Stimulated activated CD8-positive, alpha-beta memory T cell treated with anti-CD3 and anti-CD28 coated beads, Interleukin-4, amount 100 ng/mL, for 1 hour (primary cell): ENCODE results near the gene S1PR4.

Experiments used
- DNase-seq, 2 donors: peaks; one replicate each; pipeline ENCODE4 v3.0.0-alpha.2; 2020; ENCODE audit warnings: low read depth in 2 of 2, low spot score in 1 of 2

S1PR4 gene, protein sequence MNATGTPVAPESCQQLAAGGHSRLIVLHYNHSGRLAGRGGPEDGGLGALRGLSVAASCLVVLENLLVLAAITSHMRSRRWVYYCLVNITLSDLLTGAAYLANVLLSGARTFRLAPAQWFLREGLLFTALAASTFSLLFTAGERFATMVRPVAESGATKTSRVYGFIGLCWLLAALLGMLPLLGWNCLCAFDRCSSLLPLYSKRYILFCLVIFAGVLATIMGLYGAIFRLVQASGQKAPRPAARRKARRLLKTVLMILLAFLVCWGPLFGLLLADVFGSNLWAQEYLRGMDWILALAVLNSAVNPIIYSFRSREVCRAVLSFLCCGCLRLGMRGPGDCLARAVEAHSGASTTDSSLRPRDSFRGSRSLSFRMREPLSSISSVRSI

DNA sequence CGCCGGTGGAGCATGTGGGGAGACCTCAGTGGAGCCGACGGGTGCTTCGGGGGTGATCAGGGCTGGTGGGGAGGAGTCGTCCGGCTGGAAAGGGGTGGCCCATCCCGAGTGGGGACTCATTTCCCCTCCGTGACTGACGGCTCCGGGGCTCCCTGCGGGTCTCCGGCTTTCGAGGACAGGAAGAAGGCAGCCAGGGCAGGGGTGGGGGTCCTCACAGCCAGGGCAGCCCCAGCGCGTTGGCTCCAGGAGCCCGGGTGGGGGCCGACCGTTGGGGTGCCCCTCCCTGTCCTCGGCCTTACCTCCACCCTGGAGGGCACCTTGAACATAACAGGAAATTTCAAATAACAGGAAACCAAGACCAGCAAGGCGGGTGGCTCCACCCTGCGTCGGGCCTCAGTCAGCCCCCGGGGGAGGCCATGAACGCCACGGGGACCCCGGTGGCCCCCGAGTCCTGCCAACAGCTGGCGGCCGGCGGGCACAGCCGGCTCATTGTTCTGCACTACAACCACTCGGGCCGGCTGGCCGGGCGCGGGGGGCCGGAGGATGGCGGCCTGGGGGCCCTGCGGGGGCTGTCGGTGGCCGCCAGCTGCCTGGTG, at the start of gene S1PR4:
Gene S1PR4 (plus strand): TSS at position 393 of the 596 bp plus-strand sequence. CDS start 24 bp downstream, at position 417.
- DNase-seq: peak in 1 of 2 donors; percentile 47

DNA sequence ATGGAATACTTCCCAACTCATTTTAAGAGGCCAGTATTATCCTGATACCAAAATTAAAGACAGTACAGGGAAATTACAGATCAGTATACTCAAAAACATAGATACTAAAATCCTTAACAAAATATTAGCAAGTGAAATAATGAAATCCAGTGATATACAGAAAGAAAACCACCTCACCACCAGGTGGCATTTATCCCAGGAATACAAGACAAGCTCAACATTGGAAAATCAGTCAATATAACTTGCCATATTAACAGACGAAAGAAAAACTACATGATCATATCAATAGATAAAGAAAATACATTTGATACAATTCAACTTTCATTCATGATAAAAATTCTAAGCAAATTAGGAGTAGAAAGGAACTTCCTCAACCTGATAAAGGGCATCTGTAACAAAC, 49.5 kb upstream of the S1PR4 start:
- no peak for DNase-seq

DNA sequence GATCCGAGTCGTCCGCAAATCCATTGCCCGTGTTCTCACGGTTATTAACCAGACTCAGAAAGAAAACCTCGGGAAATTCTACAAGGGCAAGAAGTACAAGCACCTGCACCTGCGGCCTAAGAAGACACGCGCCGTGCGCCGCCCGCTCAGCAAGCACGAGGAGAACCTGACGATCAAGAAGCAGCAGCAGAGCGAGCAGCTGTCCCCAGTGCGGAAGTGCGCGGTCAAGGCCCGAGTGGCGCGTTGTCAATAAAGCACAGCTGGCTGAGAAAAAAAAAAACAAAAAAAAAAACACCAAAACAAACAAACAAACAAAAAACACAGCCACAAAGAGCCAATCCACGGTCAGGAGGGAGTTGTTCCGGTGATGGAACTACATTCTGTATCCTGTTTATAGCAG, 47.4 kb upstream of the S1PR4 start:
- DNase-seq: no peak

DNA sequence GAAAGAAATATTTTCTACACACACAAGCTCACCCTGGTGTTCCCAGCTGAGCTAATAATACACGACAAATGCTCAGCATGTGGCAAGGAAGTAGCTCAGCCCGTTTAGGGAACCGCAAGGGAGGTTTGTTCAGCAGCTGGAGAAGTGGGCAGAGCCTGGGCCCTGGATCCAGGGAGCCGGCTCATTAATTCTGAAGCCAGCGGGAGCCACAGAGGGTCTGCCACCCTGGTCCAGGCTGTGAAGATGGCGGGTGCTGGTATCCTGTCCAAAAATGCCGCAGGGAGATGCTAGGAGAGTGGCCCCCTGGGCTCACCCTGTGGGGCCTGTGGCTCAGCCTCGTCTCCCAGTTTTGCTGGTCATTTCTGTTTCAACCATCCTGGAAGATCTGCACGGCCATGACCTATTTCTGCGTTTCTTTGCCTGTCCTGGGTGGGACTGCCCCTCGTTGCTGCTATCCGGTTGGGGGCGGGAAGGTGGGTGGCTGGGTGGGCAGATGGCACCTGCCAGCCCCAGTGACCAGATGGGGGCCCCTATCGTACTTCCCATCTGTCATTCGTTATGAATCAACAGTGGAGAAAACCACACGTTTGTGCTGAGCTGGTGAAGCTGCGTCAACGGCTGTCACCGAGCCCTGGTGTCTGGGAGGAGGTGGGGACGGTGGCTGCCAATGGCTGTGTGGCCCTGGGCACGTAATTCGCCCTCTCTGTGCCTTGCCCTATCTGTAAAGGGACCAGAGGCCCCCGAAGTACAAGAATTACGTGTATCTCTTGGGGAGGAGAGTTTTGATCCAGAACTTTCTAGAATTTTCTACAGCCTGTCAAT, 45.4 kb upstream of the S1PR4 start:
- DNase-seq: peak; percentile 23 to 51

DNA sequence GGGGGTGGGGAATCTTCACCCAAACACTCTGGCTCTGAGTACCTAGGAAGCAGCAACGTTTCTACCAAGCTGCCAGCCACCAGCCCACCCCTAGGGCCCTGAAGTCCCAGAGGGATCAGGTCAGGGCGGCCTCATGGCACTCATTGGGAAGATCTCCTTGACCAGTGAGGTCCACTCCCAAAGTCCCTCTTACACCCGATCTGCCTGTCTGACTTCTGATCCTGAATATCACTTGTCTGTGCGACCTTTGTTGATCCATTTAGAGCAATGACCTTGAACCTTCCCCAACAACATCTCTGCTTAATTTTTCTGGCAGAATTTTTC, 44.8 kb upstream of the S1PR4 start:
- no peak for DNase-seq

DNA sequence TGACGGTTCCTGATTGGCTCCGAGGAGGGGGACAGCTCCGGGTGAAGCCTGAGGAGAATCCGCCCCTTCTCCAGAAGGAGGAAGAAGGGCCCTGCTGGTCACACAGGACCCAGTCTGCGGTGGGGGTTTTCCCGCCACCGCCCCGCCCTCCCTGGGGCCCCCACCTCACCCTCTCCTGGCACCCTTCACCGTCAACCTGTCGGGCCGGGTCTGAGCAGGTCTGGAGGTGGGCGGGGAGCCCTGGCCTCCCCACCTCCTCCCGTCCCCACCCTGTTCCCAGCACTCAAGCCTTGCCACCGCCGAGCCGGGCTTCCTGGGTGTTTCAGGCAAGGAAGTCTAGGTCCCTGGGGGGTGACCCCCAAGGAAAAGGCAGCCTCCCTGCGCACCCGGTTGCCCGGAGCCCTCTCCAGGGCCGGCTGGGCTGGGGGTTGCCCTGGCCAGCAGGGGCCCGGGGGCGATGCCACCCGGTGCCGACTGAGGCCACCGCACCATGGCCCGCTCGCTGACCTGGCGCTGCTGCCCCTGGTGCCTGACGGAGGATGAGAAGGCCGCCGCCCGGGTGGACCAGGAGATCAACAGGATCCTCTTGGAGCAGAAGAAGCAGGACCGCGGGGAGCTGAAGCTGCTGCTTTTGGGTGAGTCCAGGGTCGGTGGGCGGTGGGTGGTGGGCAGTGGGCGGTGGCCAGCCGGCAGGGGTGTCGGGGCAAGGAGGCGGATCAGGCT, 42.4 kb upstream of the S1PR4 start, which contains the start of gene GNA15:
Gene GNA15 (plus strand): TSS at position 73 of the 723 bp plus-strand sequence. CDS start 418 bp downstream, at position 491.
- no peak for DNase-seq

DNA sequence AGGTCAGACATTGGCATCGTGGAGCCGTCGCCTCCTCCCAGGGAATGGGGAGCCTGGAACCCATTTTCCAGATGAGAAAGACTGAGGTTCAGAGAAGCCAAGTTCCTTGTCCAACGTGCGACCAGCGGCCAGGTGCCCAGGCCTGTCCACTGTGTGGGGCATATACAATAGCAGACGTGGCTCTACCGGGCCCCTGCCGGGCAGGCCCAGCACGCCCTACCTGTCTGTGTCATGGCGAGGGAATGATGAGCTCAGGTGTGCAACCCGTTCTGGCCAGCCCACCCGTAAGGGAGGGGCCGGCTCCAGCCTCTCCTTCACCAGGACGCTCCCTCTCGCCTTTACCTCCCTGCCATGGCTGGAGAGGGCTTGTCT, 41.9 kb upstream of the S1PR4 start:
- DNase-seq: no peak

DNA sequence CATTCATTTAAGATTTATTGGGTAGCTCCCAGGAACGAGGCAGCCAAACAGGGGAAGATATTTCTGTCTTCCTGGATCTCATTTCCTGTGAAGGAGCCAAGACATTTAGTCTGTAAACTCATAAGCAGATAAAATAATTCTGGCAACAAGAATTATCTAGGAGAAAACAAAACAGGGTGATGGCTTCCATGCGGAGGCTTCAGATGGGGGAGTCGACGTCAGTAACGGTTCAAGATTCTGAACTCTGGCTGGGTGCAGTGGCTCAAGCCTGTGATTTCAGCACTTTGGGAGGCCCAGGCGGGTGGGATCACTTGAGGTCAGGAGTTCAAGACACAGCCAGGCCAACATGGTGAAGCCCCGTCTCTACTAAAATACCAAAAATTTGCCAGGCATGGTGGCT, 41.5 kb upstream of the S1PR4 start:
- DNase-seq: no peak

DNA sequence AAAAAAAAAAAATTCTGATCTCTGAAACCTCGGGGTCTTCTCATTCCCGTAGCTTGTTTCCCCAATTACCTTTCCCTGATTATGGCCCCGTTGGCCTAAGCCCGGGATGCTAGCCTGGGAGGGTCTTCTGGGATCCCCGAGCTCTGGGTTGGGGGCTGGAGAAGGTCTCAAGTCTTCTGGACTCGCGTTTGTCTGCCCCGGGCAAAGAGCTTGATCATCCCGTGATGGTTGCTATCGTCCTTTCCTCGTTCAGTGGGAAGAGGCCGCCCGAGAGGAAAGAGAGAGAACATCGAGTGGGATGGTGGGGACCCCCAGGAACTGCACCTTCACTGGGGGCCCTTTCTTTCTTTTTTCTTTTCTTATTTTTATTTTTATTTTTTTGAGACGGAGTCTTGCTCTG, 40.3 kb upstream of the S1PR4 start:
- DNase-seq: no peak

DNA sequence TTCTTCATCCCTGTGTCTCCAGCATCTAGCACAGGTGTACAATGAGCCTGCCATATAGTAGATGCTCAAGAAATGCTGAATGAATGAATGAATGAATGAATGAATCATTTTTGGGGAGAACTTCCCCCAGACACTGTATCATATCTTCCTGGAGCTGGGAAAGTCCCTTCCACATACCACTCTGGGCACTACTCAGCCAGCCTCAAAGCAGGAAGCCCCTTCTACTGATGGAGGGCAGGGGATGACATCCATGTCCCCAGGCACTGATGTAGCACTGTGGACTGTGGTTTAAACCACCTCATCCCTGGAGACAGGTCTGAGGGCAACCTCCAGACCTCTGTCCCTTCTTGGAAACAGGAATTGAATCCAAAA, 37.9 kb upstream of the S1PR4 start:
- no peak for DNase-seq

DNA sequence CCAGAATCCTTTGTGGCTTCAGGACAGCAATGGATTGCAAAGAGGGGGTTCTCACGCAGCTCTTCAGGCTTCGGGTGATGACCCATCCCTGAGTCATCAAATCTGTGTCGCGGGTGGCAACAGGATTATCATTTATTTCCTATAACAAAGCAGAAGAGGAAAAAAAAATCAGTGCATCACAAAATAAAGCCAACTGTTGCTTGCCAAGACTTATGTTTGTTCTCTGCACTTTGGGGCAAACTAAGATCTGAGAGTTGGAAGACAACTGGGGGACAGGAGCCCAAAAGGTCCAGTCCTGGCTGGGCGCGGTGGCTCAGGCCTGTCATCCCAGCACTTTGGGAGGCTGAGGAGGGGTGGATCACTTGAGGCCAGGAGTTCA, 36.3 kb upstream of the S1PR4 start:
- DNase-seq: no peak

DNA sequence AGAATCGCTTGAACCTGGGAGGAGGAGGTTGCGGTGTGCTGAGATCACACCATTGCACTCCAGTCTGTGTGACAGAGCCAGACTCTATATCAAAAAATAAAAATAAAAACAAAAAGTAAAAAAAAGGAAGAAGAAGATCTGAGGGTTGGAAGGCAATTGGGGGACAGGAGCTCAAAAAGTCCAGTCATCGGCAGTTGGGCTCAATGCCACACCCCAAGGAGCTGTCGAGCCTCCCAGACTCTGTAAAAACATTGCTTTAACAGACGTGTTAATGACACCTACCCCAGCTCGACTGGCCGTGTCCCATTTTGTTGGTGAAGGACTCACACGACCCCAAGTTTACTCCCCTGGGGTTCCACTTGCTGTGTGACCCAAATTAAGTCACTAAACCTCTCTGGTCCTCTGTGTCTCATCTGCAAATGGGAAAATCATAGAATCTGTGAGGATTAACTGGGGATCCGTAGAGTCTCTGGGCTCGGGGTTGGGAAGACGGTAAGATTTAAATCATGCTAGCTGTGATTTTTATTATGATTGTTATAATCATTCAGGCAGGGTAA, 35.7 kb upstream of the S1PR4 start:
- DNase-seq: no peak

DNA sequence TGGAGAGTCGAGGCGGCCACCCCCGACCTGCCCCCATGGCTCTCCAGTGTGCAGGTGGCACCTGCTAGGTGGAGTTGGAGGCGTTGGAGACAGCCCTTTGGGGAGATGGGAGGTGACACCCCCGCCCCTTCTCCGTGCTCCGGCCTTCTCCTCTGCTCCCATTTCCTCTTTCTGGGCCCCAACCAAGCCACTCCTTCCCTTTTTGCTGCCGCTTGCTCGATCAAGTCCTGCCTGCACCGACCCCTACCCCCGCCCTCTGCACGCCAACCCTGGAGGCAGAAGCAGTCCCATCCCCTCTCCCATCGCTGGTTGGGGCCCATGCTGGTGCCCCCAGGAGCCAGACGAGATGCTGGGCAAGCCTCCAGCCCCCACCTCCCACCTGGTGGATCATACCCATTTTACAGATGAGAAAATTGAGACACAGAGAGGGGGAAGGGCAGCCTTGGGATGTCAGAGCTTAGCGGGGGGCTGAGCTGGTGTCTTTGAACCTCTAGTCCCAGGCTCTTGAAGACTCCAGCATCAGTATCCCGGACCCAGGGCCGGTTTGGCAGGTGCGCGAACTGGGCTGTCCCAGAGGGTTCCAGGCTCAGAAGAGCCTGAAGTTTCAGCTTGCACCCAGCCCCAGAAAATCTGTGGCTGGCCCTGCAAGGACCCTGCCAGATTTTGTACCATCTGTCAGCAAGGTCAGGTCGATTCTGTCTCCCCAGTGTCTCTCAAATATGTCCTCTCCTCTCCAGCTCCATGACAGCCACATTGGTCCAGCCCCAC, 32.5 kb upstream of the S1PR4 start:
- DNase-seq: no peak

DNA sequence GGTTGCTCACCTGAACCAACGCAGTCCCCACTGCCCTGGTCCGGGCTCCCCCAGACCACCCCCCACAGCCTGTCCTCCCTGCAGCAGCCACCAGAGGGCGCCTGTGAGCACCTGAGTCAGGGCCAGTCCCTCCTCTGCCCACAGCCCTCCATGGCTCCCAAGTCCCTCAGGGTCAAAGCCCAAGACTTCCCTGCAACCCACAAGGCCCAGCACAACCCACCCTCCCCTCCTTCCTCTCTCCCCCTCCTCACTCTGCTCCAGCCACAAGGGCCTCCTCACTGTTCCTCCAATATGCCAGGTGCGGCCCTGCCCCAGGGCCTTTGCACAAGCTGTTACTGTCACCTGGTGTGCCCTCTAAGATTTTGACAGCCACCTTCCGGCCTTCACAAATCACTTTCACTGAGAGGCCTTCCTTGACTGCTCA, 31.9 kb upstream of the S1PR4 start:
- DNase-seq: peak; percentile 49 to 54

DNA sequence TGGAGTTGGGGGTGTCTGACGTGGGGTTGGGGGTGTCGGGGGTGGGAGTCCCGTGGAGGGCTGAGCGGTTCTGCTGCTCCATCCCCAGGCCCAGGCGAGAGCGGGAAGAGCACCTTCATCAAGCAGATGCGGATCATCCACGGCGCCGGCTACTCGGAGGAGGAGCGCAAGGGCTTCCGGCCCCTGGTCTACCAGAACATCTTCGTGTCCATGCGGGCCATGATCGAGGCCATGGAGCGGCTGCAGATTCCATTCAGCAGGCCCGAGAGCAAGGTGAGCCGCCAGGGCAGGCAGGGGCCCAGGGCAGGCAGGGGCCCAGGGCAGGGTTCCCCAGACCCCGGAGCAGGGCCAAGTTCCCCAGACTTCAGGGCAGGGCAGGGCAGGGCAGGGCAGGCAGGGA, 30.1 kb upstream of the S1PR4 start:
- no peak for DNase-seq

DNA sequence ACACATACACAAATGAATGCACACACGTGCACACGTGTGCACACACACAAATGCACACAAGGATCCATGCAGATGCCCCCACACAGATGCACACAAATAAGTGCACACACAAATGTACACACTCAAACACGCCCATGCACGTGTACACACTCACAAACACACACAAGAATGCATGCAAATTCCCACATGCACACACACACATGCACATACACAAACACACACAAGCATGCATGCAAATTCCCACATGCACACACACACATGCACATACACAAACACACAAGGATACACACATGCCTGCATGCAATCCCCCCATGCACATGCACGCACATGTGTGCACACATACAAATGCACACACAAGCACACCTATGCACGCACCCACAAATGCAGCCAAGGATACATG, 29.5 kb upstream of the S1PR4 start:
- DNase-seq: no peak

DNA sequence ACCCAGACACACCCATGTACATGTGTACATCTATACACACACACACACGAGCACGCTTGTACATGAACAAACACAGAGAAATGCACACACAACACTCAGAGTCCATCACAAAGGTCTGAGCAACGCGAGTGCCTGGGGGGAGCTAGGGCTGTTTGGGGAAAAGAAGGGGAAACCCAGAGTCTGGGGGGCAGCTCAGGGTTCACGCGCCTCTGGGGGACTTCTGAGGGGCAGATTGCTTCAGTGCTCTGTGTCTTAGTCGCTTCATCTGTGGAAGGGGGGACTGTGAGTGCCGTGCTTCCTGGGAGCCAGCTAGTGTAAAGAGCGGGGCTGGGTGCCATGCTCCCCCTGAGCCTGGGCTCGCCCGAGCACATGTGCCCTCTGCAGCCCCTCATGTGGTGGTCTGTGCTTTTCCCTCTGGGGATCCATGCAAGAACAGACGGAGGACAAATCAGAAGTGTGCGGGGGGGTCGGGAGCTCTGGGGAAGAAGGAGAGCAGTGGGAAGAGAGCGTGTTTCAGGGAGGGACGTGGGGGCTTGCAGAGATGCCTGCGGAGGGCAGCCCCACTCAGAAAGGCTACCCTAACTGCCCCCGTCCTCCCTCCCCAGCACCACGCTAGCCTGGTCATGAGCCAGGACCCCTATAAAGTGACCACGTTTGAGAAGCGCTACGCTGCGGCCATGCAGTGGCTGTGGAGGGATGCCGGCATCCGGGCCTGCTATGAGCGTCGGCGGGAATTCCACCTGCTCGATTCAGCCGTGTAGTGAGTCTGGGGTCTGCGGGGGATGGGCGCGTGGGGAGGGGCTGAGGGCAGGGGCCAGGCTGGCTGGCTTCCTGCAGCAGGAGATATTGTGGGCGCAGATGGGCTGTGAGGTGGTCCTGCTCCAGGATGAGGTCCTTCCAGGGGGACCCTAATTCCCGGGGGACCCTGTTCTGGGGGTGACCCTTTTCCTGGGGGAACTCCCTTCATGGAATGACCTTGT, 28.8 kb upstream of the S1PR4 start:
- no peak for DNase-seq

DNA sequence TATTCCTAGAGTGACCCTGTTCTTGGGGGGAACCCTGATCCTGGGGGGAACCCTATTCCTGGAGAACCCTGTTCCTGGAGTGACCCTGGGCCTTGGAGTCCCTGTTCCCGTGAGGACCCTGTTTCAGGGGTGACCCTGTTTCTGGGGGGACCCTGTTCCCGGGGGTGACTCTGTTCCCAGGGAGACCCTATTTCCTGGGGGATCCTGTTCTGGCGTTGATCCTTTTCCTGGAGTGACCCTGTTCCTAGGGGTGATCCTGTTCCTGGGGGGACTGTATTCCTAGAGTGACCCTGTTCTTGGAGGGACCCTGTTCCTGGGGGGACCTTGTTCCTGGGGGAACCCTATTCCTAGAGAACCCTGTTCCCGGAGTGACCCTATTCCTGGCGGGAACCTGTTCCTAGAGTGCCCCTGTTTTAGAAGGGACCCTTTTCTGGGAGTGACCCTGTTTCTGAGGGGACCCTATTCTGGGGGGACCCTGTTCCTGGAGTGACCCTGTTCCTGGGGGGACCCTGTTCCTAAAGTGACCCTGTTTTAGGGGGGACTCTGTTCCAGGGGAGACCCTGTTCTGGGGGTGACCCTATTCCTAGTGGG, 27.7 kb upstream of the S1PR4 start:
- no peak for DNase-seq
